Parathyroid adenoma (tissue), 2 donors: ENCODE results near the gene TBL1XR1.

Experiments
- H2AFZ ChIP-seq: fragments of 300-600 bp; sonication (generic); one replicate; pipeline ENCODE4 v1.7.0; 2017; ENCODE audit warnings: antibody characterized with exemption, mild to moderate bottlenecking
- H3K27ac ChIP-seq: fragments of 300-600 bp; sonication (generic); one replicate; pipeline ENCODE4 v1.7.0; 2017
- H3K27me3 ChIP-seq: fragments of 300-600 bp; sonication (generic); one replicate; pipeline ENCODE4 v1.7.0; 2017; ENCODE audit warnings: low read length; ENCODE audit not compliant: control insufficient read depth, insufficient read depth
- H3K36me3 ChIP-seq: fragments of 300-600 bp; sonication (generic); one replicate; pipeline ENCODE4 v1.7.0; 2017; ENCODE audit warnings: low read length; ENCODE audit not compliant: control insufficient read depth, insufficient read depth
- H3K4me1 ChIP-seq: fragments of 300-600 bp; sonication (generic); one replicate; pipeline ENCODE4 v1.7.0; 2017; ENCODE audit warnings: control low read depth
- H3K4me2 ChIP-seq: fragments of 300-600 bp; sonication (generic); one replicate; pipeline ENCODE4 v1.7.0; 2017; ENCODE audit warnings: low read length
- H3K4me3 ChIP-seq: fragments of 300-600 bp; sonication (generic); one replicate; pipeline ENCODE4 v1.7.0; 2017; ENCODE audit warnings: low read depth, low read length
- H3K79me2 ChIP-seq: fragments of 300-600 bp; sonication (generic); one replicate; pipeline ENCODE4 v1.7.0; 2017; ENCODE audit warnings: control low read depth
- H3K9ac ChIP-seq: fragments of 300-600 bp; sonication (generic); one replicate; pipeline ENCODE4 v1.7.0; 2017; ENCODE audit warnings: mild to moderate bottlenecking
- H3K9me3 ChIP-seq: fragments of 300-600 bp; sonication (generic); one replicate; pipeline ENCODE4 v1.7.0; 2017; ENCODE audit warnings: low read length; ENCODE audit not compliant: control insufficient read depth
- TF ChIP-seq, protein P1 (sequence below): fragments of 300-600 bp; sonication (generic); IDR thresholded peaks from one replicate; pipeline ENCODE4 v1.7.0; 2017; ENCODE audit warnings: antibody characterized with exemption, mild to moderate bottlenecking
- donor health status: primary hyperparathyroidism.

The TBL1XR1 gene

DNA sequence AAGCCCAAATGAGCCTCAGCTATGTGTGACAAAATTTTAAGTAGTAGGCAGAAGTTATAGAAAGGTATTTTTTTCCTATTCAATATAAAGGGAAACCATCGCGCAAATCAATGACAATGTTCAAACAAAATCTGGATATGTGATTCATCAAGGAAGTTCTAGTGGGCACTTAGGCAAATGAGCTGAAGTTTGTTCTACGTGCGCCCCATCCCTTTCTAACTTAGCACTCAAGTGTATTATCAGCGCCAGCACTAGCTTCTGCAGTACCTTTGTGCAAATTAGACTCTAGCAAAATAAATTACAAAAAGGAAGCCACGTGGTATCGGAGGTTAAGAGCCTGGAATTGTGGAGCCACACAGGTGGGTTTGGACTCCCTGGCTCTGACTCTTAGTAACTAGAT is 91.1 kb downstream of the TBL1XR1 start:
- Histone ChIP-seq H3K9ac (no peak overlapping the region), H3K4me2 (no peak overlapping the region), H3K27ac (no peak overlapping the region), H2AFZ (no peak overlapping the region), H3K79me2 (peaks cover 39% of the 10 kb centered on the region), H3K4me1 (peaks cover 2% of the 10 kb centered on the region), H3K36me3 (no peaks in the 10 kb centered on the region), H3K4me3 (no peak overlapping the region), H3K9me3 (no peaks in the 10 kb centered on the region), H3K27me3 (no peaks in the 10 kb centered on the region)
- TF ChIP-seq, protein P1, sequence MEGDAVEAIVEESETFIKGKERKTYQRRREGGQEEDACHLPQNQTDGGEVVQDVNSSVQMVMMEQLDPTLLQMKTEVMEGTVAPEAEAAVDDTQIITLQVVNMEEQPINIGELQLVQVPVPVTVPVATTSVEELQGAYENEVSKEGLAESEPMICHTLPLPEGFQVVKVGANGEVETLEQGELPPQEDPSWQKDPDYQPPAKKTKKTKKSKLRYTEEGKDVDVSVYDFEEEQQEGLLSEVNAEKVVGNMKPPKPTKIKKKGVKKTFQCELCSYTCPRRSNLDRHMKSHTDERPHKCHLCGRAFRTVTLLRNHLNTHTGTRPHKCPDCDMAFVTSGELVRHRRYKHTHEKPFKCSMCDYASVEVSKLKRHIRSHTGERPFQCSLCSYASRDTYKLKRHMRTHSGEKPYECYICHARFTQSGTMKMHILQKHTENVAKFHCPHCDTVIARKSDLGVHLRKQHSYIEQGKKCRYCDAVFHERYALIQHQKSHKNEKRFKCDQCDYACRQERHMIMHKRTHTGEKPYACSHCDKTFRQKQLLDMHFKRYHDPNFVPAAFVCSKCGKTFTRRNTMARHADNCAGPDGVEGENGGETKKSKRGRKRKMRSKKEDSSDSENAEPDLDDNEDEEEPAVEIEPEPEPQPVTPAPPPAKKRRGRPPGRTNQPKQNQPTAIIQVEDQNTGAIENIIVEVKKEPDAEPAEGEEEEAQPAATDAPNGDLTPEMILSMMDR, result no peak

DNA sequence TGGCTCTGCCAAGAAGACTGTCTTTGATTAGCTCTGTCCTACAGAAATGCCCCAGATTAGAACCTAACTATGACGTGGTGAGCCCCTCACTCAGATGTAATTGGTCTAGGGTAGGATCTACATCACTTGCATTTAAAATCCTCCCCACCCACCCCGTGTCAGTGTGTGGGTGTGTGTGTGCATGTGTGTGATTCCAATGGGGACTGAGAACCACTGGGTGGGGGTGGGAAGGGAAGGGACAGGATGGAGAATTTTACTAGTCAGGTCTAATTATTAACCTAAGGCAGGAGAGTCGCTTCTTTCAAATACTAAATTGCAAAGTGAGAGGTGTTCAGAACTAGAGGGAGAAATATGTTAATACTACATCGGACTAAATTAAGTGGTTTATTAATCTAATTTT is 91.7 kb downstream of the TBL1XR1 start:
- H2AFZ ChIP-seq, result no peak overlapping the region
- H3K27ac ChIP-seq, result no peak overlapping the region
- H3K4me1 ChIP-seq, result peaks cover 2% of the 10 kb centered on the region
- no peak overlapping the region for H3K4me3 ChIP-seq
- no peaks in the 10 kb centered on the region for H3K27me3 ChIP-seq
- no peaks in the 10 kb centered on the region for H3K9me3 ChIP-seq
- TF ChIP-seq, protein P1, result no peak
- H3K9ac ChIP-seq, result no peak overlapping the region
- no peaks in the 10 kb centered on the region for H3K36me3 ChIP-seq
- H3K4me2 ChIP-seq, result no peak overlapping the region
- H3K79me2 ChIP-seq, result peaks cover 41% of the 10 kb centered on the region

DNA sequence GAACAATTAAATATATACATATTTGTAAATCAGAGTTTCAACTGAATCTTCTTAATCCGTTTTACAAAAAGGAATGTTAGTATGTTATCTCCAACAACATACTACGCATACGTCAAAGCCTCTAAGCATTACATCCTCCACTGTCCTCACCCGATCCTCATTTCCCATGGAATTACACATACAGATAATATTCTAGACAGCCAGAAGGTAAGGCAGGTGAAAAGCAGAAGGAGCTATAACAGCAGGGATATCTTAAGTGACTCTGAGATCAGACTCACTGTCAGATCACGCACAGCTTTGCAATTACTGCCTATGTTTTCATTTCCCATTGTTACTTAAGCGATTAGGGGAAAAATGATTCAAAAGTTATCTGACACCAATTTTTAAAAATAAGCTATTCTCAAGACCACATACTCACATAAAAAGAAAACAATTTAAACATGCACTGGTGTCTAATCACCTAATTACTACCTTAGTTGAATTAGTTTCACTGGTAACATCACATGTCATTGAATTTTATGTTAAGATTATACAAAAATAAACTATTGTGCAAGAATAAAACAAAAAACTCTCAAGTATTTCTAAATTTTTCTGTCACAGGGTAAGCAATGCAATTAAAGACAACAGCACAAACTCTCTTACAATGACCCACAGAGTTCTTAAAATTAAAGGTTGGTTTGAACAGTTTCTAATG is 92.8 kb downstream of the TBL1XR1 start:
- H3K4me2 ChIP-seq, result no peak overlapping the region
- peaks cover 2% of the 10 kb centered on the region for H3K4me1 ChIP-seq
- peaks cover 40% of the 10 kb centered on the region for H3K79me2 ChIP-seq
- H3K9ac ChIP-seq, result no peak overlapping the region
- H3K4me3 ChIP-seq, result no peak overlapping the region
- H3K27me3 ChIP-seq, result no peaks in the 10 kb centered on the region
- H3K27ac ChIP-seq, result no peak overlapping the region
- no peak overlapping the region for H2AFZ ChIP-seq
- TF ChIP-seq, protein P1, result no peak
- H3K9me3 ChIP-seq, result no peaks in the 10 kb centered on the region
- H3K36me3 ChIP-seq, result no peaks in the 10 kb centered on the region

DNA sequence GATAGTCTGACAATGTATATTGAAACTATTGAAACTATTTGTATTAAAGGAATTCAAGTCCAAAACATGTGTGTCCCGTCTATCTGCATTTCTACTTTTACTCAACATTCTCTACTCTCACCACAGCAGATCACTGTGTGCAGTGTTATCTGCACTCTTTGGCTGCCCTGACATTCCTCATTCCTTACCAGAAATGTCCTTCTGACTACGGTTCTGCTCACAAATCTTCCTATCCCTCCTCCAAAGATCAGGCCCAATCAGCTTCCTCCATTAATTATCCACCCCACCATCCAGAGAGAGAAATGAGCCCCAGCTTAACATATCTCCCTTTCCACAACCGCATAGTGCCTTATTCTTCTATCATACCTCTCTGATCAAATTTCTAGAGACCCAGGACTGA is 94.7 kb downstream of the TBL1XR1 start:
- H3K9me3 ChIP-seq, result no peaks in the 10 kb centered on the region
- H3K36me3 ChIP-seq, result no peaks in the 10 kb centered on the region
- H3K9ac ChIP-seq, result no peak overlapping the region
- no peak overlapping the region for H3K4me3 ChIP-seq
- H3K27ac ChIP-seq, result no peak overlapping the region
- no peaks in the 10 kb centered on the region for H3K27me3 ChIP-seq
- peaks cover 45% of the 10 kb centered on the region for H3K79me2 ChIP-seq
- H3K4me1 ChIP-seq, result no peaks in the 10 kb centered on the region
- H2AFZ ChIP-seq, result no peak overlapping the region
- peak overlapping the region; percentile 37 for H3K4me2 ChIP-seq
- TF ChIP-seq, protein P1, result no peak

DNA sequence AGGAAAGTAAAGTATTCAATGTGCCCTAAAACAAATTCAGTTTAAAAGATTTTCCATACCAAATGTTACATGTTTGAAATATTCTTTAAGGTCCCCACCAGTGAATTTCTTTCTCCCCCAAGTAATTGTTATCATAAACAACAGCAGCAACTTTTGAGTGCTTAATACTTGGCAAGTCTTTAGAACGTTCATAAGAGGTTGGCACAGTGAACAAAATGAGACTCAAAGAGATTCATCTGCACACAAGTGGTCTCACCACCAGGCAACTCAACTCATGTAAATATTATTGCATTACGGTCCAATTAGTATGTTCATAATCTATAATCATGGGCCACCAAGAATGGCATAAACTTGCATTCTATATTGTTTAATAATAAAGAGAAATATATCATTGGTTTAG is 98.7 kb downstream of the TBL1XR1 start:
- Histone ChIP-seq H3K9me3 (no peaks in the 10 kb centered on the region), H3K36me3 (no peaks in the 10 kb centered on the region), H3K4me1 (no peaks in the 10 kb centered on the region), H3K9ac (no peak overlapping the region), H3K27ac (no peak overlapping the region), H3K4me2 (no peak overlapping the region), H3K79me2 (peaks cover 52% of the 10 kb centered on the region), H3K4me3 (no peak overlapping the region), H3K27me3 (no peaks in the 10 kb centered on the region), H2AFZ (no peak overlapping the region)
- TF ChIP-seq, protein P1, result no peak
